H1 (cell line): ENCODE results near the gene IWS1. TPM values are rescaled to one million over a fixed set of nuclear protein-coding genes. Genes with fewer than 3 reads are reported as not detected.

Source experiments
- CTCF ChIA-PET: fragments of 300-600 bp; sonication (Branson Sonifier 250); formaldehyde crosslinking; loops from one replicate; lab custom pipeline; 2021; ENCODE audit not compliant: partially characterized antibody; lab: Charles Lee
- POLR2A ChIA-PET: fragments of 300-600 bp; sonication (Branson Sonifier 250); formaldehyde crosslinking; loops from one replicate; lab custom pipeline; 2021; ENCODE audit warnings: inconsistent platforms; ENCODE audit not compliant: partially characterized antibody; lab: Charles Lee
- DNase-seq, 2 experiments: peaks; one replicate each; pipeline versions ENCODE4 v3.0.0 to v3.0.0-alpha.2; 2010 to 2022; ENCODE audit warnings: low spot score in 2 of 2, low read depth in 1 of 2, mixed read lengths in 1 of 2
- FAIRE-seq: peaks from 2 replicates; lab custom pipeline; 2011; peaks lifted over from hg19 to GRCh38; lab: Jason Lieb, UNC
- H2AFZ ChIP-seq: 2 replicates; pipeline ENCODE4 v1.8.1; 2012; ENCODE audit warnings: low read length, inconsistent platforms
- H2AK5ac ChIP-seq: 2 replicates; pipeline ENCODE4 v1.6.1; 2013; ENCODE audit warnings: low read depth, low read length
- H2BK120ac ChIP-seq: replicated peaks from 2 replicates; pipeline ENCODE3; 2013; ENCODE audit warnings: low read depth, low read length, inconsistent platforms
- H2BK12ac ChIP-seq: 2 replicates; pipeline ENCODE4 v1.6.1; 2013; ENCODE audit warnings: low read depth, low read length
- H2BK15ac ChIP-seq: 2 replicates; pipeline ENCODE4 v1.6.1; 2013; ENCODE audit warnings: low read length
- H2BK20ac ChIP-seq: 2 replicates; pipeline ENCODE4 v1.6.1; 2013; ENCODE audit warnings: low read length
- H2BK5ac ChIP-seq: 2 replicates; pipeline ENCODE4 v1.6.1; 2013; ENCODE audit warnings: low read depth, low read length
- H3K14ac ChIP-seq: 2 replicates; pipeline ENCODE4 v1.6.1; 2013; ENCODE audit warnings: inconsistent platforms; ENCODE audit not compliant: insufficient read length
- H3K18ac ChIP-seq: 2 replicates; pipeline ENCODE4 v1.6.1; 2013; ENCODE audit warnings: low read length; ENCODE audit errors: extremely low read depth
- H3K23ac ChIP-seq: 2 replicates; pipeline ENCODE4 v1.6.1; 2013; ENCODE audit warnings: inconsistent platforms; ENCODE audit not compliant: insufficient read length
- H3K23me2 ChIP-seq: 2 replicates; pipeline ENCODE4 v1.6.1; 2013; ENCODE audit warnings: low read depth, low read length
- H3K27ac ChIP-seq: 2 replicates; pipeline ENCODE4 v1.6.1; 2011; ENCODE audit warnings: low read depth, low read length, inconsistent platforms
- H3K27me3 ChIP-seq, 4 experiments: replicated peaks in 1 of 4; 1 replicate in 1 of 4; 2 replicates in 3 of 4; pipeline versions ENCODE4 v1.6.1 to v1.8.1; 2011 to 2013; ENCODE audit warnings: low read length in 3 of 4, mild to moderate bottlenecking in 3 of 4, inconsistent platforms in 2 of 4, mixed read lengths in 2 of 4, moderate library complexity in 1 of 4; ENCODE audit not compliant: control insufficient read depth in 3 of 4, insufficient read depth in 3 of 4; ENCODE audit errors: extremely low read depth in 1 of 4
- H3K36me3 ChIP-seq, 4 experiments: 2 replicates each; pipeline versions ENCODE4 v1.6.1 to v1.8.1; 2011 to 2013; ENCODE audit warnings: mild to moderate bottlenecking in 4 of 4, low read length in 3 of 4, moderate library complexity in 2 of 4, control low read depth in 1 of 4, inconsistent platforms in 1 of 4; ENCODE audit not compliant: insufficient read depth in 4 of 4, control insufficient read depth in 2 of 4
- H3K4ac ChIP-seq: replicated peaks from 2 replicates; pipeline ENCODE3; 2013; ENCODE audit warnings: low read length, low read depth, mixed read lengths, inconsistent platforms; ENCODE audit not compliant: insufficient read length
- H3K4me1 ChIP-seq, 4 experiments: replicated peaks in 1 of 4; 1 replicate in 1 of 4; 2 replicates in 3 of 4; pipeline versions ENCODE4 v1.6.1 to v1.8.1; 2011 to 2013; ENCODE audit warnings: low read length in 3 of 4, inconsistent platforms in 2 of 4, mixed read lengths in 1 of 4; ENCODE audit not compliant: insufficient read depth in 4 of 4, control insufficient read depth in 3 of 4
- H3K4me2 ChIP-seq, 2 experiments: 2 replicates each; pipeline versions ENCODE4 v1.6.1 to v1.8.1; 2011 to 2013; ENCODE audit warnings: low read depth in 2 of 2, low read length in 2 of 2, control low read depth in 1 of 2, inconsistent platforms in 1 of 2, mild to moderate bottlenecking in 1 of 2; ENCODE audit not compliant: insufficient read depth in 1 of 2
- H3K4me3 ChIP-seq, 4 experiments: fragments of 200-600, 300-600 bp in 1 of 4; sonication (generic), shearing (Covaris generic), sonication (Bioruptor Twin) in 1 of 4; 2 replicates each; pipeline versions ENCODE4 v1.5.1 to v1.8.1; 2011 to 2016; ENCODE audit warnings: low read length in 4 of 4, low read depth in 3 of 4, control low read depth in 2 of 4, inconsistent platforms in 2 of 4, mild to moderate bottlenecking in 2 of 4, mixed read lengths in 1 of 4, moderate library complexity in 1 of 4; ENCODE audit not compliant: insufficient read depth in 2 of 4; ENCODE audit errors: extremely low read depth in 1 of 4
- H3K56ac ChIP-seq: replicated peaks from 2 replicates; pipeline ENCODE3; 2013; ENCODE audit warnings: low read depth, mild to moderate bottlenecking, mixed read lengths, low read length, inconsistent platforms; ENCODE audit not compliant: insufficient read length
- H3K79me1 ChIP-seq: 2 replicates; pipeline ENCODE4 v1.6.1; 2013; ENCODE audit warnings: low read depth, low read length, control low read depth
- H3K79me2 ChIP-seq, 2 experiments: 2 replicates each; pipeline versions ENCODE4 v1.6.1 to v1.8.1; 2012 to 2013; ENCODE audit warnings: low read length in 2 of 2, mild to moderate bottlenecking in 2 of 2, inconsistent platforms in 1 of 2; ENCODE audit not compliant: insufficient read depth in 2 of 2, control insufficient read depth in 1 of 2
- H3K9ac ChIP-seq, 4 experiments: replicated peaks in 1 of 4; 1 replicate in 1 of 4; 2 replicates in 3 of 4; pipeline versions ENCODE4 v1.6.1 to v1.8.1; 2011 to 2013; ENCODE audit warnings: low read depth in 3 of 4, low read length in 3 of 4, control low read depth in 2 of 4, mild to moderate bottlenecking in 2 of 4, moderate library complexity in 2 of 4, inconsistent platforms in 1 of 4; ENCODE audit errors: extremely low read depth in 1 of 4
- H3K9me3 ChIP-seq, 2 experiments: 2 replicates each; pipeline versions ENCODE4 v1.6.1 to v1.8.1; 2012 to 2013; ENCODE audit warnings: mild to moderate bottlenecking in 2 of 2, moderate library complexity in 2 of 2, control low read depth in 1 of 2, inconsistent platforms in 1 of 2, low read depth in 1 of 2, low read length in 1 of 2, mixed read lengths in 1 of 2; ENCODE audit not compliant: insufficient read depth in 2 of 2
- H4K20me1 ChIP-seq, 2 experiments: replicated peaks in 1 of 2; 2 replicates each; pipeline versions ENCODE3 to v1.8.1; 2011 to 2013; ENCODE audit warnings: inconsistent platforms in 2 of 2, low read length in 2 of 2, mild to moderate bottlenecking in 1 of 2; ENCODE audit not compliant: insufficient read depth in 2 of 2, control insufficient read depth in 1 of 2
- H4K5ac ChIP-seq: 2 replicates; pipeline ENCODE4 v1.6.1; 2013; ENCODE audit warnings: low read length, low read depth, mixed read lengths, inconsistent platforms; ENCODE audit not compliant: insufficient read length
- H4K8ac ChIP-seq: 2 replicates; pipeline ENCODE4 v1.8.0; 2013; ENCODE audit warnings: mild to moderate bottlenecking, moderate library complexity, low read length, inconsistent platforms; ENCODE audit not compliant: insufficient read depth; ENCODE audit errors: extremely low read depth
- H4K91ac ChIP-seq: replicated peaks from 2 replicates; pipeline ENCODE3; 2013; ENCODE audit warnings: low read length, mixed read lengths, inconsistent platforms; ENCODE audit not compliant: insufficient read length
- BACH1 ChIP-seq: IDR thresholded peaks from 2 replicates; pipeline ENCODE4 v1.6.1; 2012; ENCODE audit warnings: low read length, improper control_type of control experiment
- EP300 ChIP-seq, 2 experiments: IDR thresholded peaks; 1 replicate in 1 of 2; 2 replicates in 1 of 2; pipeline ENCODE4 v1.6.1; 2011 to 2012; ENCODE audit warnings: low read depth in 2 of 2, low read length in 2 of 2, mild to moderate bottlenecking in 2 of 2, borderline replicate concordance in 1 of 2, inconsistent platforms in 1 of 2, moderate library complexity in 1 of 2
- MAFK ChIP-seq: IDR thresholded peaks from 2 replicates; pipeline ENCODE4 v1.6.1; 2012; ENCODE audit warnings: low read depth, mild to moderate bottlenecking, improper control_type of control experiment, low read length
- NRF1 ChIP-seq: IDR thresholded peaks from 2 replicates; pipeline ENCODE4 v1.6.1; 2011; ENCODE audit warnings: mild to moderate bottlenecking, low read depth, low read length, improper control_type of control experiment
- TCF12 ChIP-seq: IDR thresholded peaks from 2 replicates; pipeline ENCODE4 v1.6.1; 2011; ENCODE audit warnings: low read depth, mild to moderate bottlenecking, low read length
- whole genome bisulfite sequencing, 2 experiments: shearing (Covaris generic) in 1 of 2; methylation state at CpG; one replicate each; pipeline versions ENCODE4 v1.1.6 to v1.1.7; 2013 to 2015; ENCODE audit warnings: low lambda C conversion rate in 2 of 2, mixed read lengths in 2 of 2, inconsistent platforms in 1 of 2, low coverage in 1 of 2, missing lambda C conversion rate in 1 of 2; ENCODE audit not compliant: insufficient replicate concordance in 2 of 2, insufficient coverage in 1 of 2, insufficient read length in 1 of 2; ENCODE audit errors: extremely low coverage in 1 of 2, missing lambda C conversion rate in 1 of 2; 5-methylcytosine and 5-hydroxymethylcytosine counted together
- polyA plus RNA-seq, 7 experiments: library from polyadenylated mRNA; depleted of rRNA in 3 of 7; stranded (reverse) in 5 of 7; unstranded in 2 of 7; fragments of >200 nt in 5 of 7; fragments of 200-250 nt in 2 of 7; gene quantifications; 1 replicate in 5 of 7; 2 replicates in 1 of 7; 4 replicates in 1 of 7; pipeline versions ENCODE4 v1.2.1 to v1.2.3, GENCODE V29; 2011 to 2013; ENCODE audit warnings: missing spikeins in 2 of 7, mixed read lengths in 2 of 7
- total RNA-seq: library from RNA; stranded (reverse); fragmentation: NEBNext Ultra II Directional; extraction: Animal tissue kit (Norgen Biotek cat#: 25700); gene quantifications from 2 replicates; pipeline ENCODE4 v1.2.1, GENCODE V29; 2021

The IWS1 gene
- total and polyA plus RNA-seq, 2 of the 8 experiments (the other 6 are each of a cell fraction or from before 2014, with no cell fraction given), result 18.4 to 64.8 TPM

DNA sequence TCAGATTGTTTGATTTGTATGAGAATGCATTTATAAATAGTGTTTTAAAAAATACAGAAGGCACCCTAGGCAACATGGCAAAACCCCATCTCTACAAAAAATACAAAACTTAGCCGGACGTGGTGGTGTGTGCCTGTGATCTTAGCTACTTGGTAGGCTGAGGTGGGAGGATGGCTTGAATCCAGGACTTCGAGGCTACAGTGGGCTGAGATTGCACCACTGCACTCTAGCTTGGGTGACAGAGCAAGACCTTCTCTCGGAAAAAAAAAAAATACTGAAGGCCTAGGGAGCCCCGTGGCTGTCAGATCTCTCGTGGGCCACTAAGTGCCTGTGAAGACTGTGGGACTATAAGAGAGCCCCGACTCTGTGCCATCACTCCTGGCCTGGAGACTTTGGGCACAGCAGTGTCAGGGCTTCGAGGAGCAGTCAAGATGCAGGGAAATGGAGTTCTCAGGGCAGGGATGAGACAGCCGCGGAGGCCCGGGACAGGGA is 49.7 kb upstream of the IWS1 start:
- Histone ChIP-seq H2BK120ac (no peak overlapping the region), H3K79me2 (no peaks in the 10 kb centered on the region), H2AK5ac (no peak overlapping the region), H3K4me1 (peaks cover 0 to 2% (median 0%) of the 10 kb centered on the region in 4 experiments; a peak in 2 of 7 replicates), H3K9me3 (no peaks in the 10 kb centered on the region), H4K5ac (no peak overlapping the region), H3K27ac (no peak overlapping the region), H3K36me3 (no peaks in the 10 kb centered on the region), H2BK20ac (no peak overlapping the region), H2BK5ac (no peak overlapping the region), H4K91ac (no peak overlapping the region), H4K20me1 (no peaks in the 10 kb centered on the region), H3K27me3 (no peaks in the 10 kb centered on the region; a peak in 1 of 7 replicates), H3K14ac (no peak overlapping the region), H2AFZ (no peak overlapping the region), H4K8ac (no peak overlapping the region), H3K4me2 (no peak overlapping the region), H3K23ac (no peak overlapping the region), H2BK15ac (no peak overlapping the region), H3K18ac (no peak overlapping the region), H3K9ac (no peak overlapping the region), H3K79me1 (no peaks in the 10 kb centered on the region), H3K23me2 (no peaks in the 10 kb centered on the region), H3K4ac (no peak overlapping the region), H2BK12ac (peak overlapping the region; percentile 17; the same call in 1 of the 2 replicates), H3K4me3 (no peak overlapping the region), H3K56ac (no peak overlapping the region)
- CTCF ChIA-PET, result interaction anchor here (0.7 to 5.7 kb wide), 4 partner anchors 17 to 1204 kb away, joined by 3 to 54 read pairs (median 4); no protein-coding TSS in a partner anchor
- WGBS, 2 experiments, result 94% methylated on average over 11 of the region's 11 CpGs; no CpG with 5 or more reads in 1 of the 2 experiments
- TF ChIP-seq EP300 (IDR thresholded peaks at IDR 0.05; ENCODE audit: borderline replicate concordance in 1 of 2, low read depth in 2 of 2, low read length in 2 of 2) (no peak), TCF12 (no peak), BACH1 (no peak), NRF1 (no peak), MAFK (no peak)
- DNase-seq (no peak), FAIRE-seq (no peak)
- POLR2A ChIA-PET, result no interaction called here
